DOHH2 (cell line): ENCODE measurements around the gene NSMCE1.
A peak's percentile ranks its signal among the peaks of the same experiment; 100 is the strongest.

Source experiments
- H3F3A ChIP-seq: fragments of 200-600 bp; sonication (generic), shearing (Covaris generic); 2 replicates; pipeline ENCODE4 v1.6.0; 2016; ENCODE audit warnings: antibody characterized with exemption, mild to moderate bottlenecking; ENCODE audit not compliant: control insufficient read depth, insufficient read depth
- H3K27ac ChIP-seq: fragments of 200-600 bp; sonication (generic); 2 replicates; pipeline ENCODE4 v1.5.1; 2014; ENCODE audit warnings: low read depth, mild to moderate bottlenecking, low read length, moderate library complexity
- H3K27me3 ChIP-seq: fragments of 200-600 bp; sonication (generic); 2 replicates; pipeline ENCODE4 v1.6.1; 2014; ENCODE audit warnings: mild to moderate bottlenecking, low read length, mixed read lengths; ENCODE audit not compliant: control insufficient read depth
- H3K36me3 ChIP-seq: fragments of 200-600 bp; sonication (generic); 2 replicates; pipeline ENCODE4 v1.6.1; 2014; ENCODE audit warnings: mild to moderate bottlenecking, low read length, moderate library complexity, mixed read lengths; ENCODE audit not compliant: control insufficient read depth
- H3K4me1 ChIP-seq: fragments of 200-600 bp; sonication (generic); 2 replicates; pipeline ENCODE4 v1.6.1; 2014; ENCODE audit warnings: mild to moderate bottlenecking, low read length, mixed read lengths; ENCODE audit not compliant: control insufficient read depth
- H3K4me2 ChIP-seq: fragments of 200-600 bp; sonication (generic); 2 replicates; pipeline ENCODE4 v1.6.0; 2014; ENCODE audit warnings: mild to moderate bottlenecking, low read length, moderate library complexity
- H3K4me3 ChIP-seq: fragments of 200-600 bp; sonication (generic); 2 replicates; pipeline ENCODE4 v1.5.1; 2014; ENCODE audit warnings: mild to moderate bottlenecking, low read length, mixed read lengths
- H3K79me2 ChIP-seq: fragments of 200-600 bp; sonication (generic); 2 replicates; pipeline ENCODE4 v1.6.1; 2014; ENCODE audit warnings: mild to moderate bottlenecking, low read length, mixed read lengths; ENCODE audit not compliant: control insufficient read depth
- H3K9me2 ChIP-seq: fragments of 200-600 bp; sonication (generic); replicated peaks from 2 replicates; pipeline ENCODE4 v1.6.1; 2014; ENCODE audit warnings: mild to moderate bottlenecking, low read length, mixed read lengths; ENCODE audit not compliant: control insufficient read depth
- H3K9me3 ChIP-seq: fragments of 200-600 bp; sonication (generic); 2 replicates; pipeline ENCODE4 v1.6.1; 2014; ENCODE audit warnings: antibody characterized with exemption, low read length, mixed read lengths; ENCODE audit not compliant: control insufficient read depth, insufficient read depth
- H4K20me1 ChIP-seq: fragments of 200-600 bp; sonication (generic); 2 replicates; pipeline ENCODE4 v1.6.0; 2014; ENCODE audit warnings: low read depth, mild to moderate bottlenecking, antibody characterized with exemption, low read length, moderate library complexity; ENCODE audit not compliant: control insufficient read depth, insufficient read depth
- CTCF ChIP-seq: fragments of 200-600 bp; sonication (generic); IDR thresholded peaks from one replicate; pipeline ENCODE4 v1.5.1; 2014; ENCODE audit warnings: antibody characterized with exemption, mild to moderate bottlenecking, low read depth, low read length; ENCODE audit not compliant: poor library complexity, severe bottlenecking
- EZH2phosphoT487 ChIP-seq: fragments of 200-600 bp; sonication (generic); IDR thresholded peaks from 2 replicates; pipeline ENCODE4 v1.6.1; 2017; ENCODE audit warnings: borderline replicate concordance, mild to moderate bottlenecking, antibody characterized with exemption, low read length, moderate library complexity, mixed read lengths

Gene NSMCE1

GRCh38 chr16:27287887-27288286 lies 19.3 kb upstream of the NSMCE1 start:
- Histone ChIP-seq H3K4me1 (peaks cover 52% of the 10 kb centered on the region), H3K4me3 (no peak overlapping the region), H3K4me2 (no peak overlapping the region), H3K9me3 (no peaks in the 10 kb centered on the region), H3K9me2 (no peaks in the 10 kb centered on the region), H3K36me3 (no peaks in the 10 kb centered on the region), H3K27me3 (no peaks in the 10 kb centered on the region), H3K79me2 (no peaks in the 10 kb centered on the region), H4K20me1 (no peaks in the 10 kb centered on the region), H3F3A (peaks cover 3% of the 10 kb centered on the region; the same call in 1 of the 2 replicates), H3K27ac (no peak overlapping the region)
- TF ChIP-seq CTCF (no peak), EZH2phosphoT487 (no peak)

GRCh38 chr16:27287051-27287811 lies 18.7 kb upstream of the NSMCE1 start:
- Histone ChIP-seq H3K9me2 (no peaks in the 10 kb centered on the region), H3K36me3 (no peaks in the 10 kb centered on the region), H3K27me3 (no peaks in the 10 kb centered on the region), H3K4me1 (peaks cover 57% of the 10 kb centered on the region), H3K4me2 (no peak overlapping the region; the same call in 1 of the 2 replicates), H4K20me1 (no peaks in the 10 kb centered on the region), H3K79me2 (no peaks in the 10 kb centered on the region), H3K27ac (no peak overlapping the region), H3K9me3 (no peaks in the 10 kb centered on the region), H3F3A (peaks cover 3% of the 10 kb centered on the region; the same call in 1 of the 2 replicates), H3K4me3 (no peak overlapping the region)
- TF ChIP-seq CTCF (no peak), EZH2phosphoT487 (no peak)

GRCh38 chr16:27286451-27286850 lies 17.9 kb upstream of the NSMCE1 start:
- H3K36me3 ChIP-seq: no peaks in the 10 kb centered on the region
- no peaks in the 10 kb centered on the region for H3K79me2 ChIP-seq
- H3K27me3 ChIP-seq: no peaks in the 10 kb centered on the region
- no peaks in the 10 kb centered on the region for H3K9me2 ChIP-seq
- peaks cover 60% of the 10 kb centered on the region for H3K4me1 ChIP-seq
- H3K9me3 ChIP-seq: no peaks in the 10 kb centered on the region
- H3F3A ChIP-seq: peaks cover 3% of the 10 kb centered on the region; the same call in 1 of the 2 replicates
- no peak for TF ChIP-seq CTCF
- TF ChIP-seq EZH2phosphoT487: no peak
- no peaks in the 10 kb centered on the region for H4K20me1 ChIP-seq
- no peak overlapping the region for H3K4me3 ChIP-seq
- peak overlapping the region; percentile 7; the same call in 1 of the 2 replicates for H3K27ac ChIP-seq
- H3K4me2 ChIP-seq: peak overlapping the region; percentile 17
